Activated naive CD8-positive, alpha-beta T cell treated with anti-CD3 and anti-CD28 coated beads, Interleukin-2, amount 50 U/mL, for 16 hours (primary cell): Measurements from ENCODE around the gene ARHGAP26.
A peak's percentile ranks its signal among the peaks of the same experiment; 100 is the strongest.
"Not testable (repeated sequence)": the region's sequence is repeated elsewhere in the genome, so short reads cannot be mapped to it uniquely, and the experiment has no call there.

Experiments used
- DNase-seq: peaks from one replicate; pipeline ENCODE4 v3.0.0-alpha.2; 2020; ENCODE audit warnings: low read depth, low spot score

The ARHGAP26 gene

GRCh38 chr5:142981886-142982820, 212.0 kb downstream of the ARHGAP26 start:
- no peak for DNase-seq

GRCh38 chr5:142982821-142983200, 212.6 kb downstream of the ARHGAP26 start:
- no peak for DNase-seq

GRCh38 chr5:142984011-142984410, 213.8 kb downstream of the ARHGAP26 start:
- DNase-seq: no peak

GRCh38 chr5:142984525-142984924, 214.3 kb downstream of the ARHGAP26 start:
- no peak for DNase-seq

- DNase-seq: not testable (repeated sequence)
Measured at GRCh38 chr5:142989270-142989669, 219.1 kb downstream of the ARHGAP26 start.

GRCh38 chr5:142990073-142990472, 219.9 kb downstream of the ARHGAP26 start:
- DNase-seq: not testable (repeated sequence)

GRCh38 chr5:142994218-142994617, 224.0 kb downstream of the ARHGAP26 start:
- DNase-seq: no peak

GRCh38 chr5:142995621-142996020, 225.4 kb downstream of the ARHGAP26 start:
- DNase-seq: not testable (repeated sequence)

GRCh38 chr5:142997591-142997990, 227.4 kb downstream of the ARHGAP26 start:
- no peak for DNase-seq

- DNase-seq: no peak
Measured at GRCh38 chr5:142998316-142999020, 228.3 kb downstream of the ARHGAP26 start.

- DNase-seq: not testable (repeated sequence)
Measured at GRCh38 chr5:143000551-143000950, 230.4 kb downstream of the ARHGAP26 start.

- DNase-seq: no peak
Measured at GRCh38 chr5:143001764-143002351, 231.7 kb downstream of the ARHGAP26 start.

GRCh38 chr5:143002459-143003327, 232.5 kb downstream of the ARHGAP26 start:
- peak; percentile 31 for DNase-seq

GRCh38 chr5:143003328-143003636, 233.1 kb downstream of the ARHGAP26 start:
- DNase-seq: no peak

GRCh38 chr5:143004361-143005145, 234.4 kb downstream of the ARHGAP26 start:
- DNase-seq: no peak

GRCh38 chr5:143006501-143006900, 236.3 kb downstream of the ARHGAP26 start:
- no peak for DNase-seq

GRCh38 chr5:143008032-143008431, 237.9 kb downstream of the ARHGAP26 start:
- no peak for DNase-seq

- peak; percentile 55 for DNase-seq
Measured at GRCh38 chr5:143008809-143009521, 238.8 kb downstream of the ARHGAP26 start.

GRCh38 chr5:143010351-143010750, 240.2 kb downstream of the ARHGAP26 start:
- DNase-seq: no peak

- no peak for DNase-seq
Measured at GRCh38 chr5:143011585-143011984, 241.4 kb downstream of the ARHGAP26 start.
